GM21528 (cell line): Measurements from ENCODE around the gene PRPF38A.
"Not testable (repeated sequence)": the region's sequence is repeated elsewhere in the genome, so short reads cannot be mapped to it uniquely, and the experiment has no call there.

Experiments used
- ATAC-seq: cut with Tn5 transposase; IDR thresholded peaks from one replicate; pipeline ENCODE4 v1.9.1; 2021; ENCODE audit warnings: mild to moderate bottlenecking, moderate library complexity; ENCODE audit not compliant: unreplicated experiment, low FRiP score

The PRPF38A gene

GRCh38 chr1:52404116-52404974 is at the start of gene PRPF38A, which contains the start of gene ORC1:
PRPF38A (plus strand) TSS chr1:52404602; CDS start chr1:52404750, 148 bp downstream.
ORC1 (minus strand) TSS chr1:52404423; CDS start chr1:52402223, 2,200 bp downstream.
- ATAC-seq = peak; percentile 94

GRCh38 chr1:52355436-52355835 is 49.0 kb upstream of the PRPF38A start:
- ATAC-seq = no peak

GRCh38 chr1:52355847-52356505 is 48.4 kb upstream of the PRPF38A start:
- no peak for ATAC-seq

DNA sequence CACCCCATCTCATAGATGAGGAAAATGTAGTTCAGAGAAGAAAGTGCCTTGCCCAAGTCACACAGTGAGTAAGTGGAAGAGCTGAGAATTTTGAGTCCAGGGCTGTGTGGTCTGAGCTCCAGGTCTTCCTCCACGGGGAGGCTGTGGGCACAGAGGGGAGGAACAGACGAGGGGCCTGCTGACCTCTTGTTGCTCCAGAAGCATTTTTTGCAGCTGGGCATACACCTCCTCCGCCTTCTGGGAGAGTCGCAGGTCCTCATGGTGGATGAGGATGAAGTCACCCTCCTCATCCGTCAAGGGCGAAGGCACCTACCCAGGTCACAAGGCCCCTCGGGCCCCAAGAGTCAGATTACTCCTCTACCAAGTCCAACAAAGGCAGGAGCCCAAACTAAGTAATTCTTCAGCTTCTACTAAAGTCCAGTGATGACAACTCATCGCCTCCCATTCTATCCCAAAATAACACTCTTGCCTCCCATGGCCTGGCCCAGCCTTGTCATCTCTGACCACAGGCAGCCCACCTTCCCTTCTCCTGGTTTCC is 47.5 kb upstream of the PRPF38A start:
- no peak for ATAC-seq

- no peak for ATAC-seq
These were observed 47.0 kb upstream of the PRPF38A start for GRCh38 chr1:52357397-52357796.

GRCh38 chr1:52358851-52359497 is 45.4 kb upstream of the PRPF38A start:
- no peak for ATAC-seq

DNA sequence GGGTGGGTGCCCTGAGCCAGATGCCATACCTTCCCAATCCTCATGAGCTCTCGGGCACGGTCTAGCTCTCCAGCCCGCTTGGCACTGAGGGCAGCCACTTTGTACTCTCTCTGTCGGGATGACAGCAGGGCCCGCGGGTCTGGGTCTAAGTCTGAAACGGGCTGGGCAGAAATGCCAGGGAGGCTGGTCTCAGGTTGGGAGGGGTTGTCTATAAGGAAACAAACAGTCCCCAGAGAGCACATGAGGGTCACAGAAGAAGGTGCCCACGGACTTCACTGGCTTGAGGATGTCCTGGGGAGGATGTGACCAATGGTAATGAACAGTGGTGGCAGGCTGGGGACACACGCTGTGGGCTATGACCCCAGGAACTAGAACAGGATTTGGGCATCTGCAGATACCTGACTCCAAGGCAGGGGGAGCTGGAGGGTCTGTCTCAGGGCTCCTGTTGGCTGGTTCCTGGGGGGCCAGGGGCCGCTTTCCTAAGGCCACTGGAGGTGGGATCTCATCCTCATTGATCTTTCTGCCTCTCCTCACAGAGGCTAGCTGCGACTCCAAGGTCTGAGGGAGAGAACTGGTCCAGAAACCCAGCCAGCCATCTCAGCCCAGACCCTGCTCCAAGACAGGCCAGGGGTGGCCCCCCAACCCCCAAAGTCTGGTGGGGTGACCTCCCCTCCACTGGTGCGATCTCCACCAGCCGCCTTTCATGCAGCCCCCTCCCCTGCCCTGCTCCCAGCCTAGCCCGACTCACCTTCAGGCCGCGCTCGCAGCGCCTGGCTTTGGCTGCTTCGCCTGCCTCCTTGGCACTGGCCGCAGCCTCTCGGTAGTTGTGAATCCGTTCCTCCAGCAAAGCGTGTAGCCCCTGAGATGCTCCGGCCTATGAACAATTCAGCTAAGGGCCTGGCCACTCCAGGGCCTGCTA is 44.5 kb upstream of the PRPF38A start:
- ATAC-seq = no peak

- ATAC-seq = no peak
These were observed 43.8 kb upstream of the PRPF38A start for GRCh38 chr1:52360595-52360968.

DNA sequence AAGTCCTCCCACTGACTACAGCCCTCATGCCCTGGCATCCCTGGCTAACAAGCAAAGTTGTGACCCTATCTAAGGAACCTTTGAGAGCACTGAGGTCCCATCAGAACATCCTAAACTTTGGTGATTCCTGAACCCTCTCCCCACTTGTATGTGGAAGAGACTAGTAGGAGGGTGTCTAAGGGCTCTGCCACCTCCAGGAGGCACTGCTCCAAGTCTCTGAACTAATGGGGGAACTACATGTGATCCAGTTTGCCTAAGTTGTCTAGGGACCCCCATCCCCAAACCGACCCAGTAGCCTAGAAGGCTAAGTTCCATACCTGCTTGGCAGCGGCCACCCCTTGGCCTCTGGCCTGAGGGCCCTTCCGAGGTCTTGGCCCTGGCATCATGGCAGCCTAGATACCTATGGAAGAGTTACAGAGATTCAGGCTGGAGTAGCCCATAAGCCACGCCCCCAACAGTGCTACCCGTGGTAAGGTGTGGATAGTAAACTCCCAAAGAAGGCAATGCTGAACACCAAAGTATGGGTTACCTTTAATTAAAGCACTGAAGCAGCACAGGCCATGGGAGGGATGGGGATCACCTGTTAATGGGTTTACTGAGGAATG is 40.1 kb upstream of the PRPF38A start:
- no peak for ATAC-seq

- ATAC-seq = no peak
These were observed 39.2 kb upstream of the PRPF38A start for GRCh38 chr1:52365071-52365745.

DNA sequence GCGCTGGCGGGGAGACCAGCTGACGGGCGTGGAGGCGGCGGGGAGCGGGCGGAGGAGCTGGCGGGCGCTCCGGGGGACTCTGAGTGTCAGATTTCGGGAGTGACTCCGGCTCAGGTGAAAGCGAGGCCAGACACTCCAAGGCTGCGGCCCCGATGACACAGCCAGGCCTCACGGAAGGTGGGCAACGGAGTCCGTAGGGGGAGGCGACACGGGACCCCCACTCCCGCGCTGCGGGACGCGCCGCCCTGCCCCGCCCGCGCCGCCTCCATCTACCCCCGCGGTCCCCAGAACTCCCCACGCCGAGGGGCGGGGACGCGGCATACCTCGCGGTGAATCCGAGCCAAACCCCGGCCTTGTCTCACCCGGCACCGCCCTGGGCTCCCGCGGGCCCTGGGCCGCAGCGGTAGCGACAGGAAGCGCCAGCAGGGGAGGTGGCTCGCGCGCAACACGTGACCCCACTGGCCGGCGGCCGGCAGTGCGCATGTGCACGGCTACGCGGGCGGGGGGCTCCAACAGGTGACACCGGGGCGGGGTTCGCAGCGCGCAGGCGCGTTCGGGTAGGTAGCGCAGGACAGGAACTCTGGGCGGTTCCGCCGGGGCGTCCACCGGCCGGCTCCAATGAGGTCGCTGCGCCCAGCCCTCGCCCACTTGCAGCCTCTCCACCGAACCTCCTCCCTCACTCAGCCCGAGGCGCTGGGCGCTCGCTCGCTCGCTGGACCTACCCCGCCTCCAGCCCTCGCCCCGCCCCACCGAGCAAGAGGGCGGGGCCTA is 38.5 kb upstream of the PRPF38A start, which contains the start of gene CC2D1B:
Gene CC2D1B (minus strand): TSS at position 460 of the 771 bp plus-strand sequence. CDS start 1,585 bp downstream, outside the sequence.
- peak; percentile 87 for ATAC-seq

GRCh38 chr1:52366517-52366827 is 37.9 kb upstream of the PRPF38A start:
- no peak for ATAC-seq

DNA sequence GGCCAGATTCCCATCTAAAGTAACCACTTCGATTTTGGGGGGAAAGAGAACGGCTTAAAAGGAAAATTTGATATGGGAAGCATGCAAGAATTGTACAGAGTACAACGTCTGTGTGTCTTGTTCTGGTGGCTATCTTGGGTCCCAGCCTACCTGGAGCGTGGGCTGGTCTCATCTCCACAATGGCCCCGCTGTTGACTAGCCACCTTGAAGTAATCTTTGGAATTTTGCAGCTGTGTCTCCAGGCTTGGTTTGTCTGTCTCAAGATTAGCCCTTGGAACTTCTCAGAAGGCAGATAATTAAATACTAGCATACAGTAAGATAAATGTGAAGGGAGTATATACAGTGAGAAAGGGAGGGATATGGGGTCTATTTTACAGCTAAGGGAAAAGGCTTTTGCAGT is 37.1 kb upstream of the PRPF38A start:
- no peak for ATAC-seq

DNA sequence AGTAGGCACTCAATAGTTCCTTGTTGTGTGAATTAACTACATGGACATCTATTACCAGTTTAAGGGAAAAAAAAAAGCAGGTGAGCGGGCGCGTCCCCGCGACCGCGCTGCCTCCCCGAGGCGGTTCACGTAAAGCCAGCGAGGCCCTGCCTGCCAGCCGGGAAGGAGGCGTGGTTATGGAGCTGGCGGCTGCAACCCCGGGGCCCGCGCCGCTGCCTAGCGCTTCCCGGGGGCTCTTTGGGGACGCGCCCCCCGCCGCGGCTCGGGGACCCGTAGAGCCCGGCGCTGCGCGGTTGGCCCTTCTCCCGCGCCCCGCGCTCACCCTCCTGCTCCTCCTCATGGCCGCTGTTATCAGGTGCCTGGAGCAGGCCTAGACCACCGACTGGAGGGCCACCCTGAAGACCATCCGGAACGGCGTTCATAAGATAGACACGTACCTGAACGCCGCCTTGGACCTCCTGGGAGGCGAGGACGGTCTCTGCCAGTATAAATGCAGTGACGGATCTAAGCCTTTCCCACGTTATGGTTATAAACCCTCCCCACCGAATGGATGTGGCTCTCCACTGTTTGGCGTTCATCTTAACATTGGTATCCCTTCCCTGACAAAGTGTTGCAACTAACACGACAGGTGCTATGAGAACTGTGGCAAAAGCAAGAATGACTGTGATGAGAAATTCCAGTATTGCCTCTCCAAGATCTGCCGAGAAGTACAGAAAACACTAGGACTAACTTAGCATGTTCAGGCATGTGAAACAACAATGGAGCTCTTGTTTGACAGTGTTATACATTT is 35.8 kb upstream of the PRPF38A start:
- ATAC-seq = no peak

GRCh38 chr1:52369851-52370250 is 34.6 kb upstream of the PRPF38A start:
- not testable (repeated sequence) for ATAC-seq

GRCh38 chr1:52385376-52385775 is 19.0 kb upstream of the PRPF38A start:
- no peak for ATAC-seq

DNA sequence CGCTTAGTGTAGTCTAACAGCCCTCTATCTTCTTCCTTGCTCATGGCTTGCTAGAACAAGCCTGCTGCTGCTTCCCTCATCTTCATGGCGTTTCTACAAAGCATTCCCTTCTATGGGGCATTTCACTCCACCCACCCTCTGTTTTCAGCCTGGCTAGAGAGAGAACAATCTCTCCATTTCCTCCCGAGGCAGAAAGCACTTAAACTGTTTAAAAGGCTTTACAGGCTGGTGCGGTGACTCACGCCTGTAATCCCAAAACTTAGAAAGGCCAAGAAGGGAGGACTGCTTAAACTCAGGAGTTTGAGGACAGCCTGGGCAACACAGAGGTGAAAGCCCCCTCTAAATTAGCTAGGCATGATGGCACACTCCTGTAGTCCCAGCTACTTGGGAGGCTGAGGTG is 17.9 kb upstream of the PRPF38A start:
- ATAC-seq = no peak

DNA sequence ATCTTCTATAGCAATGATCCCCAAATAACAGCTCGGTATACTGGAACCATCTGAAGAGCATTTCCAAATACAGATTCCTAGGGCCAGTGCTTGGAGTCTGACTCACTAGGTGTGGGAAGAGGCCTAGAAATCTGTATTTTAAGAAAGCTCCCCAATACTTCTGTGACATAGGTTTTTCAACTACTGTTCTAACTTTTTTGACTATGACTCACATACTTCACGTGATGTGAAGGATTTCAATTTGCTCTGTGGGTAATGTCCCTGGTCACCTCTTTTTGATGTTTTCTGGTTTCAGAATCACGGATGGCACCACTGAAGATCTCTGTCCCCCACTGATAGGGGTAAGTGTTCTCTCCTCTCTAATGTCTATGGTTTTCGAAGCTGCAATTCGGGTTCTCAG is 11.2 kb upstream of the PRPF38A start:
- ATAC-seq = no peak
